GM21381 (cell line): ENCODE measurements around the gene CASZ1.

ENCODE experiments used
- ATAC-seq: cut with Tn5 transposase; IDR thresholded peaks from one replicate; pipeline ENCODE4 v1.9.1; 2021; ENCODE audit warnings: mild to moderate bottlenecking, moderate library complexity; ENCODE audit not compliant: unreplicated experiment

Gene CASZ1, protein sequence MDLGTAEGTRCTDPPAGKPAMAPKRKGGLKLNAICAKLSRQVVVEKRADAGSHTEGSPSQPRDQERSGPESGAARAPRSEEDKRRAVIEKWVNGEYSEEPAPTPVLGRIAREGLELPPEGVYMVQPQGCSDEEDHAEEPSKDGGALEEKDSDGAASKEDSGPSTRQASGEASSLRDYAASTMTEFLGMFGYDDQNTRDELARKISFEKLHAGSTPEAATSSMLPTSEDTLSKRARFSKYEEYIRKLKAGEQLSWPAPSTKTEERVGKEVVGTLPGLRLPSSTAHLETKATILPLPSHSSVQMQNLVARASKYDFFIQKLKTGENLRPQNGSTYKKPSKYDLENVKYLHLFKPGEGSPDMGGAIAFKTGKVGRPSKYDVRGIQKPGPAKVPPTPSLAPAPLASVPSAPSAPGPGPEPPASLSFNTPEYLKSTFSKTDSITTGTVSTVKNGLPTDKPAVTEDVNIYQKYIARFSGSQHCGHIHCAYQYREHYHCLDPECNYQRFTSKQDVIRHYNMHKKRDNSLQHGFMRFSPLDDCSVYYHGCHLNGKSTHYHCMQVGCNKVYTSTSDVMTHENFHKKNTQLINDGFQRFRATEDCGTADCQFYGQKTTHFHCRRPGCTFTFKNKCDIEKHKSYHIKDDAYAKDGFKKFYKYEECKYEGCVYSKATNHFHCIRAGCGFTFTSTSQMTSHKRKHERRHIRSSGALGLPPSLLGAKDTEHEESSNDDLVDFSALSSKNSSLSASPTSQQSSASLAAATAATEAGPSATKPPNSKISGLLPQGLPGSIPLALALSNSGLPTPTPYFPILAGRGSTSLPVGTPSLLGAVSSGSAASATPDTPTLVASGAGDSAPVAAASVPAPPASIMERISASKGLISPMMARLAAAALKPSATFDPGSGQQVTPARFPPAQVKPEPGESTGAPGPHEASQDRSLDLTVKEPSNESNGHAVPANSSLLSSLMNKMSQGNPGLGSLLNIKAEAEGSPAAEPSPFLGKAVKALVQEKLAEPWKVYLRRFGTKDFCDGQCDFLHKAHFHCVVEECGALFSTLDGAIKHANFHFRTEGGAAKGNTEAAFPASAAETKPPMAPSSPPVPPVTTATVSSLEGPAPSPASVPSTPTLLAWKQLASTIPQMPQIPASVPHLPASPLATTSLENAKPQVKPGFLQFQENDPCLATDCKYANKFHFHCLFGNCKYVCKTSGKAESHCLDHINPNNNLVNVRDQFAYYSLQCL (N-terminal part only)

DNA sequence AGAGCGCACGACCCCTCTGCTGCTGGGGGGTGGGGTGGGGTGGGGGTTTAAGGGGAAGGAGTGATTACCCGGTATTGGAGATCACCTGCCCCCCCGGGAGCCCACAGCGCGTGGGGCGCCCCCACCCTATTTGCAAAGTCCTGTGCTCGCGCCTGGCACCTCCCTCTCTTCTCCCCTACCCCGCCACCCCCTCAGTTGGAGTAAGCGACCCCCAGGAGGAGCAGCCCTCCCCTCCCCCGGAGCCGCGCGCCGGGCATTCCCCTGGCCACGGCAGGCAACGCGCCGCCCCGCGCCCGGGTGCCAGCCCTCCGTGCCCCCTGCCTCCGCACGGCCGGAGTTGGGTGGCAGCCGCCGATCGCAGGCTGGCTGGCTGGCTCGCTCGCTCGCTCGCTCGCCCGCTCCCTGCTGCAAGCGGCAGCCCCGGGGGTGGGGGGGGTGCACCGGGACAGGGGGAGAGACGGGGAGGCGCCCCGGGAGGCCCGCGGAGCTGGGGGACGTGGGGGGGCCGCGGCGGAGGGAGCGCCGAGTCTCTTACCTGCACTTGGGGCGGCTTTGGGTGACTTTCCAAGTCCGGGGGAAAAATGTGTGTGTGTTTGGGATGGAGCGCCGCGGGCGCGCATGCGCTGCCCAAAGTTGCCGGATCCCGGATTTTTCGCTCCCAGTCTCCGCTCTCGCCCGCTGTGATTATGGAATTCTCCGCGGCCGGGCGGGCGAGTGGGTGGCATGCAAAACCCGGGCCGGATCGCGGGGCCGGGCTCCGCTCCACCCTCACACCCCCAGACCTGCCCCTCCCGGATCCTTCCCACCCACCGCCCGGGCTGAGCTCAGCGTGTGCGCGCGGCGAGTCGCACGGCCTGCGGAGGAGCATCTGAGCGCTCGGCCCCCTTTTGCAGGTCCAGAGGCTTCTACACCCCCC is at the start of gene CASZ1:
CASZ1 (minus strand) TSS at position 618 of the 916 bp plus-strand sequence. CDS start 102,757 bp downstream, outside the sequence.
- ATAC-seq: no peak

GRCh38 chr1:10843697-10844096 is 47.3 kb upstream of the CASZ1 start:
- ATAC-seq: no peak

GRCh38 chr1:10841118-10841517 is 44.7 kb upstream of the CASZ1 start:
- no peak for ATAC-seq

GRCh38 chr1:10839188-10839770 is 42.8 kb upstream of the CASZ1 start:
- no peak for ATAC-seq

DNA sequence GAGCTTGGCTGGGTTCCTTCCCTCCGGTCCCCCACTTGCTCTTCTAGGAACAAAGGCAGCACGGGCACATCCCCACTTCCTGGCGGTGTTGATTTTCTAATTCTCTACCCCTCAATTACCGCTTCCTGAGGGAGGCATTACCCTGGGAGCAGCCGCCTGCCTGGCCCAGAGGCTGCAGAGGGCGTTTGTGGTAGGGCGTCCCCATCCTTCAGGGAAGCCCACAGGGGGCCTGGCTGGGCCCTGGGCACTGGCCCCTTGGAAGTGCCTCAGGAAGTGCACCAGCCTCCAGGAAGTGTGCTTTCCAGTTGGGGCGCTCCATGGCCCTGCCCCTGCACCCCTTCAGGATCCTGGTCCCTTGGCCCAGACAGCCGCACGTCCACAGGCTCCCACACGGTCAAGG is 42.1 kb upstream of the CASZ1 start:
- no peak for ATAC-seq

GRCh38 chr1:10836726-10837125 is 40.3 kb upstream of the CASZ1 start:
- no peak for ATAC-seq

DNA sequence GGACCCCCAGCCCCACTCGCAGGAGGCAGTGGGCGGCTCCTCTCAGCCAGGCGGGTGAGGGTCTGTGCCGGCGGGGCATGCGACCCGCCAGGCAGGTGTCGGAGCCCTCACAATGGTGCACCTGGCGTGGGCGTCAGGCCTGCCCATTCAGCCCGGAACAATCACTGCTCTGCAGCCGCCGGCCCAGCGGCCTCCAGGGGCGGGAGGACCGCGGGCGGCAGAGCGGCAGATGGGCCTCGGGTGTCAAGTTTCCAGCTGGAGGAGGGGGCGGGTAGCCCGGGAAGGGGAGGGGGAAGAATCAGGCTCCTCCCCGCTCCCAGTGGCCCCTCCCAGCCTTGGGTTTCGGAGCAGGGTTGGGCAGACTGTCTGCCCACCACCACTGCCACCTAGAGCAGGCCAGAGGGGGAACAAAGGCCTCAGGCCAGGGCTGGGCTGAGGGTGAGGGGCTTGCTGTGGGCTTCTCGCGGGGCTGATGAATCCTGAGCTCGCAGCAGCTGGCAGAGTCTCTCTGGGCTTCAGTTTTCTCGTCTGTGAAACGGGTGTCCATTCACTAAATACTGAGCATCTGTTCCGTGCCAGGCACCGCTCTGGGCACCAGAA is 39.5 kb upstream of the CASZ1 start:
- ATAC-seq: no peak

- ATAC-seq: no peak
Measured at GRCh38 chr1:10835421-10835820, 39.0 kb upstream of the CASZ1 start.

DNA sequence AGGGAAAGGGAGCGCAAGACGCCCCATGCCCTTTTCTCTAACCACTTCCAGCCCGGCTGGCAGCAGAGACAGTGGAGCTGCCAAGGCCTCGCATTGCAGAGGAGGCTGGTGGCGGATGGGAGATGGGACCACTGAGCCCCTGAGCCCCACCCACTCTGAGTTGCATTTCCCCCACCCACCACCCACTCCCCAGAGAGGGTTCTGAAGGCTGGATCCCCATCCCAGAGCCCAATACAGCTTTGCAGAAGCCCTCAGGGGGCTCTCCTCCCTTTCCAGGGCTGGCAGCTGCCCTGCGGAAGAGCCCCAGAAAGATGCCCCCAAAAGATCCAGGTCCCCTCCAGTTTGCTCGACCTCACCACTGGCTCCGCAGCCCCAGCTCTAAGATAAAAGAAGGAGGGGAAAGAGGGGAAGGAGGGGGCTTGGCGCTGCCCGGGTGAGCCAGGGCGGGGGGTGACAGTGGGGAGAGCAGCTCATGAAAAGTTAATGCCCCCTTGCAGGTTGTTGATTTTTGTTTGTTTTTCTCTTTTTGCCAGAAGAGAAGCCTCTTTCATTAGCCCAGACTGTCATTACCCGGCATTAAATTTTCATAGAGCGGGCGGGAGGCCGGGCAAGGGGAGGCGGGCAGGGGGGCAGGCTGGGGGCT is 38.4 kb upstream of the CASZ1 start:
- no peak for ATAC-seq

DNA sequence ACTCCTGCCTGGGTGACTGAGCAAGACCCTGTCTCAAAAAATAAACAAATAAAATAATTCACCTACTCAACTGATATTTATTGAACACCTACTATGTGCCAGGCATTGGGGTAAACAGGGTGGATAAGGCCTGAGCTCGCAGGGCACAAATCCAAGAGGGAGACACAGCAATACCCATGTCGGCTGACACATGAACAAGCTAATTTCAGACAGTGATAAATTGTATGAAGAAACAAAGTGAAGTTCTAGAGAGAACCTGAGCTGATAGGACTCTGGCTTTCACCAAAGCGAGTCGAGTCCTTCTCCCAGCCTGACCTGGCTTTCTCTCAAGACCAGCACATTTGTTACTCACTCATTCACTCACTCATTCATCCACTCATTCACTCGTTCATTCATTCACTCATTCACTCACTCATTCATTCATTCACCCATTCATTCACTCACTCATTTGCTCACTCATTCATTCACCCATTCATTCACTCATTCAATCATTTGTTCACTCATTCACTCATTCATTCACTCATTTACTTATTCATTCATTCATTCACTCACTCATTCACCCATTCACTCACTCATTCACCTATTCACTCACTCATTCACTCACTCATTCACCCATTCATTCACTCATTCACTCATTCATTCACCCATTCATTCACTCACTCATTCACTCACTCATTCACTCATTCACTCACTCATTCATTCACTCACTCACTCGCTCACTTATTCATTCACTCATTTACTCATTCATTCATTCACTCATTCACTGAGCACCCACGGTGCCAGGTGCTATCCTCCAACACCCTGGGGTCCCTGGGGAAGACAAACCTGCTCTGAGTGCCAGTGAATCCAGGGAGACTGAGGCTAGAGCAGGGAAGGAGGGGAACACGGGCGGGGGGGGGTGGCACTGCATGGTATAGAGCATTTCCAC is 37.4 kb upstream of the CASZ1 start:
- ATAC-seq: no peak

DNA sequence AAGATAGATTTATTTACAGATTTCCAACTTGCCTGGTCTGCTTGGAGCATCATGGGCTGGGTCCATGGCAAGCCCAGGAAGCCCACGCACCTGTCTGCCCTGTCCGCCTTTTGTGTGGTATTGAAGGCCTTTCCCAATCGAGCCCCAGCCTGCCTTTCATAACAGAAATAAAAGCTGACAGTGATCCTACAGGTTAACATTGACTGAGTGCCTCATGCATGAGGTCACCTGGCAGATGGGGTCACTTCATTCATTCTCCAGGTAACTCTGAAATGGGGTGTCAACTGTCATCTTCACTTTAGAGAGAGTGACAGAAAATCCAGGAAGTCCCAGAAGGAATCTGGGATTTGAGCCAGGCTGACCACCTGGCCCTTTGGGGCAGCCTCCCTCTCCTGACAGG is 36.3 kb upstream of the CASZ1 start:
- ATAC-seq: no peak

- ATAC-seq: no peak
Measured at GRCh38 chr1:10830961-10831668, 34.7 kb upstream of the CASZ1 start.

DNA sequence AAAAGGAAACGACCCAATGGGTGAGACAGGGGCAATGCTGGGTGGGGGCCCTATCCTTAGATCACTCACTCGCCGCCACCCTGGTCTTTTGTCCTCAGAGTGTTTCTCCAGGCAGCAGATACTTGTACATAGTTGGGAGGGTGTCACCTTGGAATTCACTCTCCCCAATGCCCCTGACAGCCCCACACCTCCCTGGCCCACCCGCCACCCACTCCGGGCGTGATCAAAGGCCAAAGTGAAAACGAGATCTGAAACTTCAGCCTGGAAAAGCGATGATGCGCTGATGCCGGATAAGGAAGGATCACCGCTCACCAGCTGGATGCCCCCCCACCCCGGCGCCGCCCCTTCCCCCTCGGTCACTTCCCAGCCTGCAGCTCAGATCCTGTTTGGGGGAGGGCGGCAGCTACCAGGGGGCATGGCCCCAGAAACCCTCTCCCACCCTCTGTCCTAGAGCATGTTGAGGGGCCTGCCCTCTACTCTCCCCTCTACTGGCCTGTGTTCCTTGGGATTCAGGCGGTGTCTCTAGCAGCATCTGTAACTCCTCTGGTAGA is 33.6 kb upstream of the CASZ1 start:
- no peak for ATAC-seq

DNA sequence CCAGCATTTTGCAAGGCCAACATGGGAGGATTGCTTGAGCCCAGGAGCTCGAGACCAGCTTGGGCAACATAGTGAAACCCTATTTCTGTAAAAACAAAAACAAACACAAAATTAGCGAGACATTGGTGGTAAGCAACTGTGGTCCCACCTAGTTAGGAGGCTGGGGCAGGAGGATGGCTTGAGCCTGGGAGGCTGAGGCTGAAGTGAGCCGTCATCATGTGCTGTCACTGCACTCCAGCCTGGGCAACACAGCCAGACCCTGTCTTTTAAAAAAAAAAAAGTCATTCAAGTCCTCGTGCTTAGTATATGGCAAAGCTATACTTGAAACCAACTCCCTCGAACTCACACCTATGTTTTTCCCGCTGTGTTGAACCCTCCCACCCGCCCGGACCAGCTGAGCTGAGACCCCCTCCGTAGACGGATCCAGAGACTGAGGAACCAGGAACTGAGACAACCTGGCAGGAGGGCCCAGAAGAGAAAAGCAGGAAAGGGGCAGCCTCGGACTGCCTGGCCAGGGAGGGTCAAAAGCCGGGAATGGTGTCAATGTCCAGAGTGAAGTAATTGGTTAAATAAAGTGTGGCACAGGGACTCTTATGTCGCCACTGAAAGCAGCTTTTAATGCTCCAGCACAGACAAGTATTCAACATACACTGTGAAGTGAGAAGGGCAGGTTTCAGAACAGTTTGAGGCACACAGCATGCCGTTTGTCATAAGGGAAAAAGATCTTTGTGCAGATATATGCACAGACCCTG is 32.8 kb upstream of the CASZ1 start:
- ATAC-seq: no peak

DNA sequence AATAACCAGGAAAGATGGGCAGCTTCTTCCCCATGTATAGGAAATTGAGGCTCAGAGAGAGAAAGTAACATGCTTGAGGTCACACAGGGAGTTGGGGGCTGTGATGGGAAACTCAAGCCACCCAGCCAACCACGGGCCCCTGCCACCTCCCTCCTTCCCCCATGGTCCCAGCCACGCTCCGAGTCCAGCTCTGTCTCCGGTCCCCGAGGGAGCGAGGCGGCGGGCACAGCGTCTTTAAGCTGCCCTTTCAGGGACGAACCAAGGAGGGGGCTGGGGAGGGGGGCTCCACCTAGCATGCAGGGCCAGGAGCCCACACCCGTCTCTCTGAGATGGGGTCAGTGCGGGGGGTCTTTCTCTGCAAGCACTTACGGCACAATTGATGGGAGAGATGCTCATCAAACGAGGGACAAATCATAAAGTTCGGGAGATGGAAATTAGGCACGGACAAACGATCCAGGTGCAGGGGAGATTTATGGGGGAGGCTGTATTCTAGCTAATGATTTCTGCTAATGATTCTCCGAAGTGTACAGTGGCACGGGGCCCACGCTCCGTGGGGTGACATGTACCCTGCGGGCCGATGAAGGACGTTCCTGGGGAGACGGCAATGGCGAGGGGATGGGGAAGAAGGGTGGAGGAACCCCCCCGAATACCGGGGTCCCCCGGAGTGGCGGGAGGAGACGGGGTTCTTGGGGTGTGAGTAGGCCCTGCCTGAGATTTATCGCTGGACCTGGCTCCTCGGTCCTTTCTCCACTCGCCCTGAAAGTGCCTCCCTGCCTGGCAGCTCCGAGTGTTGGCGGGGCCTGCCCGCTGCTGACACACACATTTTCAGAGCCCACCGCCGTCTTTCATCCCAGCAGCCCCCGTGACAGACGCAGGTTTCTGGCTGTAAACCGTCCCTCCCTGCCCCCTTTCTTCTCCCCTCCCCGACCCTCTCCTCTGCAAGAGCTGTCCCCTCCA is 31.2 kb upstream of the CASZ1 start:
- ATAC-seq: no peak
